Hepatocyte (in vitro differentiated cells): ENCODE results near the gene TFCP2. TPM values are rescaled to one million over a fixed set of nuclear protein-coding genes. Genes with fewer than 3 reads are reported as not detected.

Experiments used
- DNase-seq: peaks from one replicate; pipeline ENCODE4 v3.0.0-alpha.2; 2016; ENCODE audit warnings: low spot score
- H2AFZ ChIP-seq: fragments of 200-600 bp; sonication (generic); 2 replicates; pipeline ENCODE4 v1.6.0; 2016; ENCODE audit warnings: antibody characterized with exemption, mild to moderate bottlenecking
- H3K27ac ChIP-seq: fragments of 200-600 bp; sonication (generic); 2 replicates; pipeline ENCODE4 v1.5.1; 2016; ENCODE audit warnings: mild to moderate bottlenecking
- H3K27me3 ChIP-seq: fragments of 200-600 bp; sonication (generic); 2 replicates; pipeline ENCODE4 v1.6.1; 2016
- H3K36me3 ChIP-seq: fragments of 200-600 bp; sonication (generic); replicated peaks from 2 replicates; pipeline ENCODE4 v1.5.1; 2016; ENCODE audit warnings: low read depth; ENCODE audit not compliant: insufficient read depth
- H3K4me1 ChIP-seq: fragments of 200-600 bp; sonication (generic); 2 replicates; pipeline ENCODE4 v1.5.1; 2016; ENCODE audit warnings: mild to moderate bottlenecking, moderate library complexity; ENCODE audit not compliant: insufficient read depth
- H3K4me2 ChIP-seq: fragments of 200-600 bp; sonication (generic); 2 replicates; pipeline ENCODE4 v1.6.0; 2016
- H3K4me3 ChIP-seq: fragments of 200-600 bp; sonication (generic); 2 replicates; pipeline ENCODE4 v1.5.1; 2016; ENCODE audit warnings: mild to moderate bottlenecking
- H3K79me2 ChIP-seq: fragments of 200-600 bp; sonication (generic); 2 replicates; pipeline ENCODE4 v1.6.0; 2017; ENCODE audit warnings: mild to moderate bottlenecking
- H3K9me2 ChIP-seq: fragments of 200-600 bp; sonication (generic); replicated peaks from 2 replicates; pipeline ENCODE4 v1.6.0; 2017; ENCODE audit warnings: mild to moderate bottlenecking; ENCODE audit not compliant: insufficient read depth
- H3K9me3 ChIP-seq: fragments of 200-600 bp; sonication (generic); 2 replicates; pipeline ENCODE4 v1.5.1; 2016; ENCODE audit warnings: low read depth, mild to moderate bottlenecking
- H4K20me1 ChIP-seq: fragments of 200-600 bp; sonication (generic); 2 replicates; pipeline ENCODE4 v1.6.0; 2016; ENCODE audit warnings: mild to moderate bottlenecking; ENCODE audit not compliant: insufficient read depth, poor library complexity, severe bottlenecking
- EZH2 ChIP-seq: fragments of 200-600 bp; sonication (generic); IDR thresholded peaks from 2 replicates; pipeline ENCODE4 v1.6.1; 2016; ENCODE audit warnings: antibody characterized with exemption, mild to moderate bottlenecking, borderline replicate concordance
- EZH2phosphoT487 ChIP-seq: fragments of 200-600 bp; sonication (generic); IDR thresholded peaks from one replicate; pipeline ENCODE4 v1.6.1; 2018; ENCODE audit warnings: antibody characterized with exemption, mild to moderate bottlenecking, low read depth, moderate library complexity; ENCODE audit not compliant: unreplicated experiment, severe bottlenecking
- WGBS: methylation state at CpG from one replicate; pipeline ENCODE4 v1.1.6; 2016; ENCODE audit warnings: low lambda C conversion rate; ENCODE audit errors: missing lambda C conversion rate; 5-methylcytosine and 5-hydroxymethylcytosine counted together
- polyA plus RNA-seq: library from polyadenylated mRNA; unstranded; fragments of >200 nt; fragmentation: Nextera tagmentation; extraction: Ambion mirVana; gene quantifications from 2 replicates; pipeline ENCODE4 v1.2.1, GENCODE V29; 2016
- total RNA-seq: library from RNA; depleted of rRNA; stranded (reverse); fragments of >200 nt; gene quantifications from 2 replicates; pipeline ENCODE4 v1.2.3, GENCODE V29; 2014
- TF ChIP-seq, protein P1 (sequence below): fragments of 200-600 bp; sonication (generic); IDR thresholded peaks from 2 replicates; pipeline ENCODE4 v1.5.1; 2016; ENCODE audit warnings: antibody characterized with exemption, mild to moderate bottlenecking; ENCODE audit not compliant: poor library complexity

TFCP2 gene
- total and polyA plus RNA-seq, 2 experiments from 2014 or later, result 6.9 to 10.4 TPM

DNA sequence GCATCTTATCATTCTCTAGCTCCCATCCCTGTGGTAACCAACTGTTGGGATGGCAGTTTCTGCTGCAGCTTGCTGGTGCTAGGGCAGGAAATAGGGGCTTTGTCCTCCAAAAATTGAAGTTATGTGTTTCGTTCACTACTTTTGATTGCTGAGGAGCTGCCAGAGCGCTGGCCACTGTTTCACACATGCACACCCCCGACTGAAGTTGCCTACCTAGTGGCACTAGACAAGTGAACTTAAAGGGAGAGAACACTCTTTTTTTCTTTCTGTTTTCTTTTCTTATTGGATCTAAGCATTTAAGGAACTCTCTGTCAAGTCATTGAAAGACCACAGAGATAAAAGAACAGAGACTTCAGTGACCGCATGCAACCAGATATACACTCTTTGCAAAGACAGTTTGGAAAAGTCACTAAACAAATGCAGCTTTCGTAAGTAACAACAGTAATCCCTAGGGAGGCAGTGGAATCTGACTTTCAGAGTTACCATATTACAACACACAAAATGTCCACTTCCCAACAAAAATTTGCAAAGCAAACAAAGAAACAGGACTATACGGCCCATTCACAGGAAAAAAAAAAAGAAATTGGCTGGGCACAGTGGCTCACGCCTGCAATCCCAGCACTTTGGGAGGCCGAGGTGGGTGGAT is 12.0 kb downstream of the TFCP2 start:
- H3K9me3 ChIP-seq, result no peaks in the 10 kb centered on the region
- no peak overlapping the region for H3K27ac ChIP-seq
- H3K9me2 ChIP-seq, result no peaks in the 10 kb centered on the region
- TF ChIP-seq, protein P1, sequence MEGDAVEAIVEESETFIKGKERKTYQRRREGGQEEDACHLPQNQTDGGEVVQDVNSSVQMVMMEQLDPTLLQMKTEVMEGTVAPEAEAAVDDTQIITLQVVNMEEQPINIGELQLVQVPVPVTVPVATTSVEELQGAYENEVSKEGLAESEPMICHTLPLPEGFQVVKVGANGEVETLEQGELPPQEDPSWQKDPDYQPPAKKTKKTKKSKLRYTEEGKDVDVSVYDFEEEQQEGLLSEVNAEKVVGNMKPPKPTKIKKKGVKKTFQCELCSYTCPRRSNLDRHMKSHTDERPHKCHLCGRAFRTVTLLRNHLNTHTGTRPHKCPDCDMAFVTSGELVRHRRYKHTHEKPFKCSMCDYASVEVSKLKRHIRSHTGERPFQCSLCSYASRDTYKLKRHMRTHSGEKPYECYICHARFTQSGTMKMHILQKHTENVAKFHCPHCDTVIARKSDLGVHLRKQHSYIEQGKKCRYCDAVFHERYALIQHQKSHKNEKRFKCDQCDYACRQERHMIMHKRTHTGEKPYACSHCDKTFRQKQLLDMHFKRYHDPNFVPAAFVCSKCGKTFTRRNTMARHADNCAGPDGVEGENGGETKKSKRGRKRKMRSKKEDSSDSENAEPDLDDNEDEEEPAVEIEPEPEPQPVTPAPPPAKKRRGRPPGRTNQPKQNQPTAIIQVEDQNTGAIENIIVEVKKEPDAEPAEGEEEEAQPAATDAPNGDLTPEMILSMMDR, result no peak
- TF ChIP-seq EZH2phosphoT487, result no peak
- TF ChIP-seq EZH2, result no peak
- no peak for DNase-seq
- no peak overlapping the region for H3K4me2 ChIP-seq
- no peaks in the 10 kb centered on the region for H3K4me1 ChIP-seq
- no peak overlapping the region for H2AFZ ChIP-seq
- H3K36me3 ChIP-seq, result no peaks in the 10 kb centered on the region
- no peaks in the 10 kb centered on the region for H3K27me3 ChIP-seq
- H3K79me2 ChIP-seq, result peaks cover 88% of the 10 kb centered on the region
- 75% methylated on average over 8 of the region's 8 CpGs for WGBS
- no peak overlapping the region for H3K4me3 ChIP-seq
- H4K20me1 ChIP-seq, result peaks cover 12% of the 10 kb centered on the region

- H4K20me1 ChIP-seq, result peaks cover 3% of the 10 kb centered on the region
- no peak overlapping the region for H3K4me3 ChIP-seq
- H2AFZ ChIP-seq, result no peak overlapping the region
- no peaks in the 10 kb centered on the region for H3K4me1 ChIP-seq
- H3K36me3 ChIP-seq, result no peaks in the 10 kb centered on the region
- no peaks in the 10 kb centered on the region for H3K9me2 ChIP-seq
- no peak overlapping the region for H3K27ac ChIP-seq
- no peak overlapping the region for H3K4me2 ChIP-seq
- H3K79me2 ChIP-seq, result peaks cover 78% of the 10 kb centered on the region
- no peaks in the 10 kb centered on the region for H3K9me3 ChIP-seq
- H3K27me3 ChIP-seq, result no peaks in the 10 kb centered on the region
- DNase-seq, result no peak
- 95% methylated on average over 3 of the region's 3 CpGs for WGBS
- TF ChIP-seq, protein P1, result no peak
- TF ChIP-seq EZH2, result no peak
- TF ChIP-seq EZH2phosphoT487, result no peak
These were observed 16.6 kb downstream of the TFCP2 start for GRCh38 chr12:51156245-51156765.

DNA sequence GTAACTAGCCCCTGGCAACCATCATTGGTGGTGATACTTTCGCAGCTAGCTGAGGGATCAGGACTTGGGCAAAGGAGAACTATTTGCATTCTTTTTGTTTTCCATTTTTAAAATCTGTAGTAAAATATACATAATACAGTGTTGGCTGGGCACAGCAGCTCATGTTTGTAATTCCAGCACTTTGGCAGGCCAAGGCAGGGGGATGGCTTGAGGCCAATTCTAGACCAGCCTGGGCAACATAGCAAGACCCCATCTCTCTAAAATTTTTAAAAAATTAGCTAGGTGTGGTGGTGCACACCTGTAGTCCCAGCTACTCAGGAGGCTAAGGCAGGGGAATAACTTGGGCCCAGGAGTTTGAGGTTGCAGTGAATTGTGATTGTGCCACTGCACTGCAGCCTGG is 20.0 kb downstream of the TFCP2 start:
- Histone ChIP-seq H3K27me3 (no peaks in the 10 kb centered on the region), H3K4me3 (no peak overlapping the region), H4K20me1 (no peaks in the 10 kb centered on the region), H2AFZ (no peak overlapping the region), H3K4me2 (no peak overlapping the region), H3K4me1 (no peaks in the 10 kb centered on the region), H3K9me3 (no peaks in the 10 kb centered on the region), H3K36me3 (no peaks in the 10 kb centered on the region), H3K27ac (no peak overlapping the region), H3K9me2 (no peaks in the 10 kb centered on the region), H3K79me2 (peaks cover 60% of the 10 kb centered on the region)
- no peak for TF ChIP-seq EZH2
- TF ChIP-seq, protein P1, result no peak
- TF ChIP-seq EZH2phosphoT487, result no peak
- WGBS, result 100% methylated on average over 1 of the region's 1 CpG
- DNase-seq, result no peak
